ENCODE results near the gene DCDC2B.
A peak's percentile ranks its signal among the peaks of the same experiment; 100 is the strongest.
"Not testable (repeated sequence)": the region's sequence is repeated elsewhere in the genome, so short reads cannot be mapped to it uniquely, and the experiment has no call there.

DCDC2B gene

GRCh38 chr1:32228771-32229170, 19.9 kb downstream of the DCDC2B start:
- no peak for DNase-seq

- DNase-seq = no peak
These were observed 23.0 kb downstream of the DCDC2B start for GRCh38 chr1:32231843-32232432.

DNA sequence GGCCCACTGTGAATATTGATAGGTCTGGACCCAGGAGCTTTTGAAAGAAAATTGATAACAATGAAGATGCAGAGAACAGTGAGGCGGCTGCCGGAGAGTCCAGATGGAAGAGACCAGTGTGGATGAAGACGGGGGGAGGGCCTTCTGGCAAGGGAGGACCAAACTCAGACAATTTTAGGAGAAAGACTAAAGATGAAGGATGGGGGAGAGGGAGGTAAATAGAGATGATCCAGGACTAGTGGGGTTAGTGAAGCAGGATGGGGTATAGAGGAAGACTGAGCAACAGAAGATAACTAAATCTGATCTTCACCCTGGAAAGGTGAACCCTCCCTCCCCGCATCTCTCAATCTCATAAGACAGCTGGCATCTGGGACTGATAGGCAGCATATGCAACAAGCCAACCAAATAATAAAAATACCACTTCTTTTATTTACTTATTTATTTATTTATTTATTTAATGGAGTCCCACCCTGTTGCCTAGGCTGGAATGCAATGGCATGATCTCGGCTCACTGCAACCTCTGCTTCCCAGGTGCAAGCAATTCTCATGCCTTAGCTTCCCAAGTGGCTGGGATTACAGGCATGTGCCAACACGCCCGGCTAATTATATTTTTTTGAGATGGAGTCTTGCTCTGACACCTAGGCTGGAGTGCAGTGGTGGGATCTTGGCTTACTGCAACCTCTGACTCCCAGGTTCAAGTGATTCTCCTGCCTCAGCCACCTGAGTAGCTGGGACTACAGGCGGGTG, 23.8 kb downstream of the DCDC2B start:
- no peak for DNase-seq

GRCh38 chr1:32234792-32235191, 25.9 kb downstream of the DCDC2B start:
- DNase-seq = no peak

GRCh38 chr1:32239337-32239736, 30.4 kb downstream of the DCDC2B start:
- DNase-seq = no peak

DNA sequence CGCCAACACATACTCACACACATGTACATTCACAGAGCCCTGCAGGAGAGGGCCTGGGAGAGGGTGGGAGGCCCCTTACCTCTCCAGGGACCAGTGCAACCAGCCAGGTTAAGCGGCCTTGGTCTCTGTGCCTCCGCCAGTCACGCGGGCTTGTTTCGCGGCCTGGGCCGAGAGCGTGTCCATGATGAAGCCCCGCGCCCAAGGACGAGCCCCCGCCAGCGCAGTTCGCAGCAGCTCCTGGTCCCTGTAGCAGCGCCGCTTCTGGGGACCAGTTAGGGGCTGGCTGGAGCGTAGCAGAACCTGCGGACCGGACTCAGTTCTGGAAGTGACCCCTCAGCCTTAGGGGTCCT, 30.9 kb downstream of the DCDC2B start:
- no peak for DNase-seq

DNA sequence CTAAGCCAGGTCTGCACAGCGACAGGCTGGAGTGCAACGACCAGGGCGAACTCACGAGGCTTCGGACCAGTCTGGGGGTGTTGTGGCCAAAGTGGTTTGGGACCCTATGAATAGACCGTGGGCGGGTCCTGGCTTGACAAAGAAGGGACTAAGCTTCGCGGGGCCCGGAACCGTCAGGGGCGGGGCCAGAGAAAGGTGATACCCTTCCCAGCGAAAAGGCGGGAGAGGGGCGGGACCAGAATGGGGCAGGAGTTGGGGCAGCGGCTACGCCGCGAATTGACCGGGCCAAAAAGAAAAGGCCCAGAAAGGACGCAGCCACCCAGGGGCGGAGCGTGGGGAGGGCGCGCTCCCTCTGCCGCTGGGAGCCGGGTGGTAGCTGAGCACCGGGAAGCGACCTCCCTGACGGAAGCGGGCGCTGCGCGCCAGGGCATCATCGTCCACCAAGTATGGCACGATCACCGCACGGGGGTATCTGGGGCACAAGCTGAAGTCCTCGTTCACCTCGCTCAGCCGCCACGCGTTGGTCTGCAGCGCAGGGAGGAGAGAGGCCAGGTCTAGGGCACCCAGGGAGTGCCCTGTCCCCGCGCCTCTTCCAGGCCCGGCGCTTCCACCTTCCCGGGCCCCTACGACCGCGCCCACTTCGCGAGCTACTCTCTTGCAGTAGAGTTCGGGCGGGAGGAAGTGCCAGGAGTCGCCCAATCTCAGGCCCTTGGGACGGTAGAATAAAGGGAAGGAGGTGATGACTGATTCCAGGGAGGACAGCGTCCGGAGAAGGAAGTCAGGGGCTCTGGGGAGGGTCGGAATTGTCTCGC, 31.5 kb downstream of the DCDC2B start:
- peak; percentile 48 for DNase-seq

DNA sequence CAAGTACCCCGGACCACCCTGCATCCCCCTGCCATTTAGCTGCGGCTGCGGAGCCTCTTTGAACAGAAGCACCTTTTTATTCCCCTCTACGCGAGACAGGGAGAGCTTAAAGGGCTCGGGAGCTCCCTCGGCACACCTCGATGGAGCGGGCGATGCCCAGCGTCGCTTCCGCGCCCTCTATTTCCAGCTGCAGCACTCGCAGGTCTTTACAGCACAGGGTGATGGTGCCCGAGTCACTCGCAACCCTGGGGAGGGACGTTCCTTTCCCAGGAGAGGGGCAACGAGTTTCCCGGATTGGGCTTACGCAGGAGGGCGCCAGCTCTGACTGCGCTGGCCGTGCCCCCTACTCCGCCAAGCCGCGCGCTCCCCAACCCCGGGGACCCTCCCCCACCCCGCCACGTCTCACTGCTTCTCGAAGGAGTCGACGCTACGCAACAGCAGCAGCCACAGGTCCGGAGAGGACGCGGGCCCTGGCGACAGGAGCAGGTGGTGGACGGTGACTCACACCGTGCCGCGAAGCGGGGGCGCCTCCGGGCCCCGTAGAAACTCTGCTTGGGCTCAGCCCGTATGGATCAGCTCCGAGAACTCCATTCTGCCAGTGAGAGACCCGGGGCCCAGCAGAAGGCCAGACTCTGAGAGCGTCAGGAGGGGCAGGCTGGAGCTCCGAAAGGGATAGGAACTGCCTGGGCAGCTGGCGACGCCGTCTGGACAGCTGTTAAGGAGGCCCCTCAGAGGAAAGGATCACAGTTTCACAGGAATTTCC, 32.3 kb downstream of the DCDC2B start:
- no peak for DNase-seq

- no peak for DNase-seq
These were observed 33.5 kb downstream of the DCDC2B start for GRCh38 chr1:32242341-32242851.

GRCh38 chr1:32246888-32247273, 38.0 kb downstream of the DCDC2B start, which contains the start of gene FAM167B:
Gene FAM167B, plus strand, starts transcription at chr1:32247222. Its CDS starts 200 bp downstream, at chr1:32247422.
- no peak for DNase-seq

GRCh38 chr1:32247452-32247851, 38.6 kb downstream of the DCDC2B start:
- DNase-seq = no peak

DNA sequence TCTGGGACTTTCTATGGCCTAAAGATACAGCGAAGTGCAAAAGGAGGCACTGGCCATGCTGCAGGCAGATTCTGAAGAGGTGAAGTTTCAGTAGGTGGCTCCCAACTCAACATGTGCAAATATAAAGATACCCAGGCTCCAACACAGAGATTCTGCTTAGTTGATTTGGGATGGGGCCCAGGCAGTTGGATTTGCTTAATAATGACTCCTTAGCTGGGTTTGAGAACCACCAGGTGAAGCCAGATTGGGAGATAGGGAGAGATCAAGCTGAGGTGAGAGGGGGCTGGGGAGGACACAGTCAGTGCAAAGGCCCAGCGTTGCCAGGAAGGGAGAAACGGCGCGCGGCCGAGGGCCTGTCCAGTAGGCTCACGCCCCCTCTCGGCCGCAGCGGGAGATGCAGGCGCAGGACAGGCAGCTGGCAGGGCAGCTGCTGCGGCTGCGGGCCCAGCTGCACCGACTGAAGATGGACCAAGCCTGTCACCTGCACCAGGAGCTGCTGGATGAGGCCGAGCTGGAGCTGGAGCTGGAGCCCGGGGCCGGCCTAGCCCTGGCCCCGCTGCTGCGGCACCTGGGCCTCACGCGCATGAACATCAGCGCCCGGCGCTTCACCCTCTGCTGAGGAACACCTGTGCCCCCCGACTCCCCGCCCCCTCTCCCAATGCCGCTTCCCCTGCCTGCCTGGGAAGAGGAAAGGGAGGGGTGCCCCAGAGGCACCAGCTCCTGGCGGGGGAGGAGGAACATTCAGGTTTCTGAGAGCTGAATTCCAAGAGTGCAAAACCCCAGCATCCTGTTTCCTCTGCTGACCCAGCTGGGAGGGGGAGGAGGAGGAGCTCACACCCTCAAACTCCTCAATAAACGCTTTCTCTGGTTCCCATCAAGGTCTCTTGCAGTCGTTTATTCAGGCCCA, 39.3 kb downstream of the DCDC2B start:
- DNase-seq = peak; percentile 65

DNA sequence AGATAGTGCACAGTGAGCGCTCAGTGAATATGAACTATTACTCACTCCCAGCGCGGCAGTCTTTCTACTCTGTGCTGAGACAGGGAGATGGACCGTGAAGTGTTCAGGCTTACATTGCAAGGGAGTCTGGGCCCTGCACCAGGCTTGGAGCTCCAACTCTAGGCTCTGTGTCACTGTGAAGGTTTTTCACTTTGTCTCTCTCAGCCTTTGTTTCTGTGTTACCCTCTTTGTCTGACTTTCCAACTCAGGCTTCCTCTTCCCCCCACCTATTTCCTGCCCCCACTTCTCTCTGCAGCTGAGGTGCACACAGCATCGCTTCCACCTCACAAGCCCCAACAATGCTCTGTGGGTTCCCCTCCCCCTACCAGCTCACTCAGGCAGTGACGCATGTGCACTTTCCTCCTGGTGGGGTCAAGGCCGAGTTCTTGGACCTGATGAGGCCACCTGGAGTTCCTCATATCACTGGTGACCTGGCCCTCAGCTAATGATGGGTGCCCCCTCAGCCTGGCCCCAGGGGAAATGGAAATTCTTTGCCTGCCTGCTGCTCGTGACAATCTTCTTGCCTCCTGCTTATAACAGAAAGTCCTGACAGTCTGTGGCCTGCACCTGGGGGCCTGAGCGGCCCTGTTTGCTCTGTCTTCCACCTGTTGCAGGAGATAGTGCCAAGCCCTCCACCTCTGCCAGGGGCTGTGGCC, 41.1 kb downstream of the DCDC2B start:
- DNase-seq = peak; percentile 89

DNA sequence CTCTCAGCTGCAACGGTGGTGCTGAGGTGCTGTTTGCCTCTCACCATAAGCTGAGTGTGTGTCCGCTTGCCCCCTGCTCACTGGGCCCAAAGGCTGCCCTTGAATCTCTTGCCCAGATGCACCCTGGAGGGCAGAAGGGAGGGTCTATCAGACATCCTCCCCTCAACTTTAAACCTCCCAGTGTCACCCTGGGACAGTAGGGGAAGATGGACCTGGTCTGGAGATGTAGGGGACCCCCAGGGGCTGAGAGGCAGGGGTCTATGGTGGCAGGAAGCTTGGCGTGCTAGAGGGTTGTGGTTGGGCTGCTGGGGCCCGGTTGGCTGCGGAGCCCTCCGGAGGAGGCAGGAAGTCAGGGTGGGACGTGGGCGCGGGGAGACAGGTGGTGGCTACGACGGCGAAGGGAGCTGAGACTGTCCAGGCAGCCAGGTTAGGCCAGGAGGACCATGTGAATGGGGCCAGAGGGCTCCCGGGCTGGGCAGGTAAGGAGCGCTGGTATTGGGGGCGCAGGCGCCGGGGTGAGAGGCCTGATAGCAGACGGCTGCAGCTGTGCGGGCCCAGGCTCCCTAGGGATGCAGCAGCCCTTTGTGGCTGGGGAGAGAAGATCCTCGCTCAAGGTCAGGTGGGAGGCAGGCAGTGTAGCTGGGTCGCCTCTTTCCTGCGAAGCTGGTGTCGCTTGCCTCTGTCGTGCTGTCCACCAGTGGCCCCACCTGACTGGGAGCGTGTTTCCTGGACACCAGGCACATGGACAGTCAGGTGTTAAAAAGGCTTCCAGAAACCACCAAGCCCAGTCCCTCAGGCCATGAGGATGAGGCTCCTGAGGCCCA, 42.2 kb downstream of the DCDC2B start, which contains the start of gene LCK:
LCK (plus strand) TSS at position 373 of the 824 bp plus-strand sequence. CDS start 23,065 bp downstream, outside the sequence.
- peak; percentile 62 for DNase-seq

DNA sequence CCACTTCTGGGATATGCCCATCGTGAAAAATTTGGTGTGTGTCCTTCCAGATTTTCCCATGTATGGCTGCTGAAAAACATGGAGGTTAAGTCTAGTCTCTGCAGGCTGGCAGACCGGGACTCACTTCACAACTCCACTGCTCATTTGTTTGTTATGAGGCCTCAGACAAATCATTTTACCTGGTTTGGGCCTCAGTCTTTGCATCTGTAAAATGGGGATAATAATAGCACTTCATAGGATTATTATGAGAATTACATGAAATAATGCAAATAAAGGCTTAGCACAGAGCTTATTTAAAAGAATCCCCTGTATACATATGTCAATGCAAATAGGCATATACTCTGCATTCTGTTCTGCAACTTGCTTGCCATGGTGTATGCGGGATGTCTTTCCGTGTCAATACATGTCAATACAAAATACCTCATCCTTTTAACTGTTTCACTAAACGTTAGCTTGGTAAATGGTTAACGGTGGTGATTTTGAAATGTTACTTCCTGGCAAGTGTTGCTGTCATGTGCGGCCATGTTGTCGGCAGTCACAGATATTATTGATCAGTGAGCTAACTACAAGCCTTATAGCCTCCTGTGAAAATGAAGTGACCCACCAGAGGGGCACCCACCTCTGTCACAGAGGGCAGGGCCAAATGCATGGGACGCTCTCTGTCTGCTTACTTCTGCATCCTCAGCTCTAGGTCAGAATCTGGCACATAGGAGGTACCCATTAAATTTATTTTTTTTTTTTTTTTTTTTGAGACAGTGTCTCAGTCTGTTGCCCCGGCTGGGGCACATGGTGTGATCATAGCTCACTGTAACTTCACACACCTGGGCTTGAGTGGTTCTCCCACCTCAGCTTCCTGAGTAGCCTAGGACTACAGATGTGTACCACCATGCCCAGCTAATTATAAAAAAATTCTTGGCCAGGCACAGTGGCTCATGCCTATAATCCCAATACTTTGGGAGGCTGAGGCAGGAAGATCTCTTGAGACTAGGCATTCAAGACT, 46.5 kb downstream of the DCDC2B start:
- DNase-seq = peak; percentile 54

DNA sequence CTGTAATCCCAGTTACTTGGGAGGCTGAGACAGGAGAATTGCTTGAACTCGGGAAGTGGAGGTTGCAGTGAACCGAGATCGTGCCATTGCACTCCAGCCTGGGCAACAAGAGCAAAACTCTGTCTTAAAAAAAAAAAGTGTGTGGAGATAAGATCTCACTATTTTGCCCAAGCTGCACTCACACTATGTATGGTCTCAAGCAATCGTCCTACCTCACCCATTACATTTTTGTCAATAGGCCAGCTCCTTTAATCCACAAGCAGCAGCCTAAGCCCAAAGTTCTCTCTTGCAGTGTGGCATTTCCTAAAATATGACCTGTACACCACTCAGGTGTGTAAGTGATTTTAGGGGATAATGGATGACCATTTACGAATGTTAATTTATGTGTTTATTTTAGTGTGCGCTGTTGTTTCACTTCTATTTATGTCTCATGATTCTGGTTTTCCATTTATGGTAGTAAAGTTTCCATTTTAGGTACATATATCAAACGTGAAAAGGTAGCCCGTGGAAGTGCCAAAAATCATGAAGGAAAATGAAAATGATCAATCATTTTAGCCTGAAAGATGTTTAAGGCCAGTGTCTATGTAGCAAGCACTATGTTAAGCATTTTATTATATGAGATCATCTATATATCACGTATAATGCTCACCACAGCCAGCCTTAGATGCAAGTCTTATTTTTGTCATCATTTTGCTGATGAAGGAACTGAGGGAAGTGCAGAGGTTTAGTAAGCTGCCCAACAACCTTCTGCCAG, 47.8 kb downstream of the DCDC2B start:
- DNase-seq = no peak

DNA sequence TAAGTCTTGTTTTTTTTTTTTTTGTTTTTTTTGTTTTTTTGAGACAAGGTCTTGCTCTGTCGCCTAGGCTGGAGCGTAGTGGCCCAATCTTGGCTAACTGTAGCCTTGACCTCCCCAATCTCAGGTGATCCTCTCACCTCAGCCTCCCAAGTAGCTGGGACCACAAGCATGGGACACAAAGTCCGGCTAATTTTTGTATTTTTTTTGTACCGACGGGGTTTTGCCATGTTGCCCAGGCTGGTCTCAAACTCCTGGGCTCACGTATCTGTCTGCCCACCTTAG, 48.3 kb downstream of the DCDC2B start:
- no peak for DNase-seq

DNA sequence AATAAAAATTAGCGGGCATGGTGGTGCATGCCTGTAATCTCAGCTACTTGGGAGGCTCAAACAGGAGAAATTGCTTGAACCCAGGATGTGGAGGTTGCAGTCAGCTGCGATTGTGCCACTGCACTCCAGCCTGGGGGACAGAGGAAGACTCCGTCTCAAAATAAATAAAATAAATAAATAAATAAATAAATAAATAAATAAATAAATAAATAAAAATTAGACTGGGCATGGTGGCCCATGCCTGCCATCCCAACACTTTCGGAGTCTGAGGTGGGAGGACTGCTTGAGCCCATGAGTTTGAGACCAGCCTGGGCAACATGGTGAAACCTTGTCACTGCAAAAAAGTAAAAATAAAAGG, 54.3 kb downstream of the DCDC2B start:
- DNase-seq = not testable (repeated sequence)

Measured in central memory CD4-positive, alpha-beta T cell (primary cell).